Gastrocnemius medialis (tissue), 4 donors: ENCODE results near the gene THAP9.

Experiments used
- CTCF ChIP-seq, 5 experiments: fragments of 450-650 bp in 3 of 5; fragments of 200-600 bp in 2 of 5; sonication (generic) in 2 of 5; IDR thresholded peaks in 4 of 5; conservative IDR thresholded peaks in 1 of 5; 1 replicate in 4 of 5; 2 replicates in 1 of 5; pipeline ENCODE4 v1.5.1; 2016 to 2019; ENCODE audit warnings: antibody characterized with exemption in 5 of 5, mild to moderate bottlenecking in 3 of 5, moderate library complexity in 3 of 5
- POLR2A ChIP-seq, 2 donors: fragments of 450-650 bp; IDR thresholded peaks; one replicate each; pipeline ENCODE4 v1.6.1; 2017; ENCODE audit warnings: antibody characterized with exemption in 2 of 2, mild to moderate bottlenecking in 2 of 2, moderate library complexity in 2 of 2

DNA sequence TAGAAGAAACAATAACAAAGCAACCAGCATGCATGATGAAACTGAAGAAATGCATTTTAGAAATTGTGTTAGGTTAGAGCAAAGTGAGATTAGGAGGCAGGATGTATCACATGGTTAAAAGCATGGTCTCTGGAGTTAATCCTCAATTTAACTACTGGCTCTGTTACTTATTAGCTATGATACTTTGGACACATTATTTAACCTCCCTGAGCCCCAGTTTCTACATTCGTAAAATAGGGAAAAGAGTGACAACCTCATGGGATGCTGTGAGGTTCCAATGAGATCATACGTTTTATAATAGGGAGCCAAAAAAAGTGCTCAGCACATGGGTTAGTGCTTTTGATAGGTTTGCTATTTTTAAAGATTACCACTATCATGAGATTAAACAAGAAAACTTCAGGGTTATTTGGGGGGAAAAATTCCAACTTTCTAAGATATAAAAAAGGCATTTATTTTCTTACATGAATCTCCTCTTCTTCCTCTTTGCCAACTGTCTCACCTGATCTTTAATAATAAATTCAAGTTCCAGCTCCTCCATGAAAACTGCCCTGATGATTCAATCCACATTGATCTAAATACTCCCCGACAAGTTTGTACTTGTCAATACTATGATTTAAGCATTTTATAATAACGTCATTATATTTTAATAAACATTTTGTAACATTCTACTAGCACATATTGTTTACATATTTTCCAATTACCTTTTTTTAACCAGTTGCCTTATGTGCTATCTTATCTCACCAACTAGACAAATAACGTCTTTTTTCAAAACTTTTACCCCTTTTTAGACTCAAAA lies 14.2 kb upstream of the THAP9 start:
- TF ChIP-seq CTCF (IDR thresholded peaks at IDR 0.05 in 4 of 5, conservative IDR thresholded peaks at IDR 0.05 in 1 of 5), result no peak
- TF ChIP-seq POLR2A (IDR thresholded peaks at IDR 0.05), result no peak
